Measurements from ENCODE around the gene HUWE1.

DNA sequence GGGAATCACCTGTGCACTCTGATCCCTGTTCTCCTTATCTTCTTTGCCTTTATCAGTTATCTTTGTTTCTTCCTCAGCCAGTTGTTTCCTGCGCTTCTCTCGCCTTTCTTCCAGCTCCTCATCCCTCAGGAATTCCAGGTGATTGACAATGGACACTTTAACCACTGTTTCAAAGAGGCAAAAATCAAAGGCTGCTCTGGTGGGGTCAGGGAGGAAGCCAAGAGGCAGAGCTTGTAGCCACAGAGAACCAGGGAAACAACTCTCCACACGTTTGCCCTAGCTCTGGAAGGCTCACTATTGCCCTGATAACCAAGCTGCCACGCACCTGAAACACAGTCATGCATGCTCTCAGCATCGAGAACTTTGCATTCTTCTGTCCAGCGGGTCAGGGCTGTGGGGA lies 127.9 kb downstream of the HUWE1 start:
- no peak for TF ChIP-seq POLR2AphosphoS5 (IDR thresholded peaks at IDR 0.05; ENCODE audit: low read depth, low read length)
- TF ChIP-seq, protein P1, sequence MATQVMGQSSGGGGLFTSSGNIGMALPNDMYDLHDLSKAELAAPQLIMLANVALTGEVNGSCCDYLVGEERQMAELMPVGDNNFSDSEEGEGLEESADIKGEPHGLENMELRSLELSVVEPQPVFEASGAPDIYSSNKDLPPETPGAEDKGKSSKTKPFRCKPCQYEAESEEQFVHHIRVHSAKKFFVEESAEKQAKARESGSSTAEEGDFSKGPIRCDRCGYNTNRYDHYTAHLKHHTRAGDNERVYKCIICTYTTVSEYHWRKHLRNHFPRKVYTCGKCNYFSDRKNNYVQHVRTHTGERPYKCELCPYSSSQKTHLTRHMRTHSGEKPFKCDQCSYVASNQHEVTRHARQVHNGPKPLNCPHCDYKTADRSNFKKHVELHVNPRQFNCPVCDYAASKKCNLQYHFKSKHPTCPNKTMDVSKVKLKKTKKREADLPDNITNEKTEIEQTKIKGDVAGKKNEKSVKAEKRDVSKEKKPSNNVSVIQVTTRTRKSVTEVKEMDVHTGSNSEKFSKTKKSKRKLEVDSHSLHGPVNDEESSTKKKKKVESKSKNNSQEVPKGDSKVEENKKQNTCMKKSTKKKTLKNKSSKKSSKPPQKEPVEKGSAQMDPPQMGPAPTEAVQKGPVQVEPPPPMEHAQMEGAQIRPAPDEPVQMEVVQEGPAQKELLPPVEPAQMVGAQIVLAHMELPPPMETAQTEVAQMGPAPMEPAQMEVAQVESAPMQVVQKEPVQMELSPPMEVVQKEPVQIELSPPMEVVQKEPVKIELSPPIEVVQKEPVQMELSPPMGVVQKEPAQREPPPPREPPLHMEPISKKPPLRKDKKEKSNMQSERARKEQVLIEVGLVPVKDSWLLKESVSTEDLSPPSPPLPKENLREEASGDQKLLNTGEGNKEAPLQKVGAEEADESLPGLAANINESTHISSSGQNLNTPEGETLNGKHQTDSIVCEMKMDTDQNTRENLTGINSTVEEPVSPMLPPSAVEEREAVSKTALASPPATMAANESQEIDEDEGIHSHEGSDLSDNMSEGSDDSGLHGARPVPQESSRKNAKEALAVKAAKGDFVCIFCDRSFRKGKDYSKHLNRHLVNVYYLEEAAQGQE (IDR thresholded peaks at IDR 0.05; ENCODE audit: insufficient read depth in 1 of 2, low read depth in 2 of 2, low read length in 2 of 2), result no peak
